ENCODE measurements around the gene DIS3L2. TPM values are rescaled to one million over a fixed set of nuclear protein-coding genes. Genes with fewer than 3 reads are reported as not detected.

DIS3L2 gene
- total RNA-seq, 1 experiment from 2014 or later = 28.5 TPM

DNA sequence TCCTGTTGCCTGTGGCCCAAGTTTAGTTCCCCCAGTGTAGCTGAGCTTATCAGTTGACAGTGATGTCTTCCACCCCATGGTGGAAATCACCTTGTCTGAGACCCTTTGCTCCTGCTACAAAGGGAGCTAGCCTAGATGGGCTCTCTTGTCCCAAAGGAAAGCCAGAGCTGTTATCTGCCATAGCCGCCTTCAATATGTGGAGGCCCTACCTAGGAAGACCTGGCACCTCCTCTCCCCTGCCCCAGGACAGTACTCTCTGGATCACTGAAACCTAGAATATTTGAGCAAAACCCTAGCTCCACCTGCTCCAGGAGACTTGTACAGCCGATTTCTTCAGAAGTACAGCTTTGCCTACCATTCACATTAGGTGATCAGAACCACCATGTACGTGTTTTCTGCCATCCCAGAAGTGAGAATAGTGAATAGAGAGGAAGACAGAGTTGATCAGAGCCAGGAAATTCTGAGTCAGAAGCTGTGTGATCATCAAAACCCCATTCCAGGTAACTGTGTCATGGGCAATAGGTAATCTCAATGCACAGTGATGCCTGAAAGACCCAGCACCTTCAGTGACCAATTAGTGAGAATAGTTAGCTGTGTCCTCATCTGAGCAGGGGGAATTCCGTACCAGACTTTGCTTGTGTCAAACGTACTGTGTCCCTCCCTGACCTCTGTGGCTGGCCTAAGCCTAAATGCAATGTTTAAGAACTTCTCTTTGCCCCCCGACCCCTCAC lies 278.6 kb downstream of the DIS3L2 start:
- DNase-seq (ENCODE audit: low spot score) (no peak), ATAC-seq (no peak)
- Mint-ChIP-seq H3K9me3 (no peaks in the 10 kb centered on the region), H3K27me3 (ENCODE audit: low read depth) (no peaks in the 10 kb centered on the region), H3K4me1 (peaks cover 14% of the 10 kb centered on the region), H3K4me3 (no peak overlapping the region), H3K36me3 (no peaks in the 10 kb centered on the region), H3K27ac (no peak overlapping the region)
- ChIA-PET CTCF (interaction anchor here (1.2 to 3.2 kb wide), 4 partner anchors 10 to 340 kb away, joined by 3 to 15 read pairs (median 6); no protein-coding TSS in a partner anchor), POLR2A (no interaction called here)
- TF ChIP-seq CBFB (CRISPR knock-in tag; IDR thresholded peaks at IDR 0.05; ENCODE audit: low read depth) (no peak), ZNF232 (CRISPR knock-in tag; IDR thresholded peaks at IDR 0.05) (no peak), CREB1 (CRISPR knock-in tag; IDR thresholded peaks at IDR 0.05) (no peak), MYBL2 (CRISPR knock-in tag; IDR thresholded peaks at IDR 0.05) (no peak), ZNF121 (CRISPR knock-in tag; IDR thresholded peaks at IDR 0.05) (no peak)

DNA sequence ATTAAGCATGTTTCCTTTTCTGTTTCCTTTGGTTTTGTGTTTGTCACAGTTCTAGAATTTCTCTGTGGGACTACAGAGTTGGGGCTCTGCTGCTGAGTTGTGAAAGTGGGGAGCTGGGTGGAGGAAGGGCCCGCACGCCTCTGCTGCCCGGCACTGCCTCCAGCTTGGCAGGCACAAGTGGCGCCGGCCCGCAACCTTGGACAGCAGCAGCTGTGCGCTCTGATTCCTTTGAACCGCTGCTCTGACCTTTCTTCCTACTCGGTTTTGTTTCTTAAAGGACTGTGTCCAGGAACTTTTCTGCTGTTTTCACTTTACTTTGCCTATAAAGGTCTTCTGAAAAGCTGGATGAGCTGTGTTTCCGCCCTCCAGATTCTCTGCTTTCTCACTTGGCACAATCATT lies 279.4 kb downstream of the DIS3L2 start:
- Mint-ChIP-seq H3K4me3 (no peak overlapping the region), H3K27ac (no peak overlapping the region), H3K36me3 (no peaks in the 10 kb centered on the region), H3K4me1 (peaks cover 10% of the 10 kb centered on the region), H3K27me3 (ENCODE audit: low read depth) (no peaks in the 10 kb centered on the region), H3K9me3 (no peaks in the 10 kb centered on the region)
- no peak for DNase-seq (ENCODE audit: low spot score)
- no peak for ATAC-seq
- TF ChIP-seq TP53 (CRISPR knock-in tag; IDR thresholded peaks at IDR 0.05) = no peak
- TF ChIP-seq TEAD4 (CRISPR knock-in tag; IDR thresholded peaks at IDR 0.05) = no peak
- TF ChIP-seq GABPB1 (CRISPR knock-in tag; IDR thresholded peaks at IDR 0.05) = no peak
- no peak for TF ChIP-seq ESRRA (CRISPR knock-in tag; IDR thresholded peaks at IDR 0.05; ENCODE audit: borderline replicate concordance)
- TF ChIP-seq NFYB (CRISPR knock-in tag; conservative IDR thresholded peaks at IDR 0.05; ENCODE audit: low read depth) = no peak
- TF ChIP-seq, protein P1, sequence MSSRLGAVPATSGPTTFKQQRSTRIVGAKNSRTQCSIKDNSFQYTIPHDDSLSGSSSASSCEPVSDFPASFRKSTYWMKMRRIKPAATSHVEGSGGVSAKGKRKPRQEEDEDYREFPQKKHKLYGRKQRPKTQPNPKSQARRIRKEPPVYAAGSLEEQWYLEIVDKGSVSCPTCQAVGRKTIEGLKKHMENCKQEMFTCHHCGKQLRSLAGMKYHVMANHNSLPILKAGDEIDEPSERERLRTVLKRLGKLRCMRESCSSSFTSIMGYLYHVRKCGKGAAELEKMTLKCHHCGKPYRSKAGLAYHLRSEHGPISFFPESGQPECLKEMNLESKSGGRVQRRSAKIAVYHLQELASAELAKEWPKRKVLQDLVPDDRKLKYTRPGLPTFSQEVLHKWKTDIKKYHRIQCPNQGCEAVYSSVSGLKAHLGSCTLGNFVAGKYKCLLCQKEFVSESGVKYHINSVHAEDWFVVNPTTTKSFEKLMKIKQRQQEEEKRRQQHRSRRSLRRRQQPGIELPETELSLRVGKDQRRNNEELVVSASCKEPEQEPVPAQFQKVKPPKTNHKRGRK (CRISPR knock-in tag; IDR thresholded peaks at IDR 0.05; ENCODE audit: borderline replicate concordance) = no peak
- TF ChIP-seq, protein P2, sequence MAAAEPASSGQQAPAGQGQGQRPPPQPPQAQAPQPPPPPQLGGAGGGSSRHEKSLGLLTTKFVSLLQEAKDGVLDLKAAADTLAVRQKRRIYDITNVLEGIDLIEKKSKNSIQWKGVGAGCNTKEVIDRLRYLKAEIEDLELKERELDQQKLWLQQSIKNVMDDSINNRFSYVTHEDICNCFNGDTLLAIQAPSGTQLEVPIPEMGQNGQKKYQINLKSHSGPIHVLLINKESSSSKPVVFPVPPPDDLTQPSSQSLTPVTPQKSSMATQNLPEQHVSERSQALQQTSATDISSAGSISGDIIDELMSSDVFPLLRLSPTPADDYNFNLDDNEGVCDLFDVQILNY (CRISPR knock-in tag; IDR thresholded peaks at IDR 0.05) = no peak
- no peak for TF ChIP-seq TEAD1 (CRISPR knock-in tag; IDR thresholded peaks at IDR 0.05)
- TF ChIP-seq, protein P3, sequence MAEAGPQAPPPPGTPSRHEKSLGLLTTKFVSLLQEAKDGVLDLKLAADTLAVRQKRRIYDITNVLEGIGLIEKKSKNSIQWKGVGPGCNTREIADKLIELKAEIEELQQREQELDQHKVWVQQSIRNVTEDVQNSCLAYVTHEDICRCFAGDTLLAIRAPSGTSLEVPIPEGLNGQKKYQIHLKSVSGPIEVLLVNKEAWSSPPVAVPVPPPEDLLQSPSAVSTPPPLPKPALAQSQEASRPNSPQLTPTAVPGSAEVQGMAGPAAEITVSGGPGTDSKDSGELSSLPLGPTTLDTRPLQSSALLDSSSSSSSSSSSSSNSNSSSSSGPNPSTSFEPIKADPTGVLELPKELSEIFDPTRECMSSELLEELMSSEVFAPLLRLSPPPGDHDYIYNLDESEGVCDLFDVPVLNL (CRISPR knock-in tag; IDR thresholded peaks at IDR 0.05; ENCODE audit: borderline replicate concordance, low read depth) = no peak
- CTCF ChIA-PET = interaction anchor here (0.7 to 3.2 kb wide), 5 partner anchors 11 to 340 kb away, joined by 3 to 15 read pairs (median 5); no protein-coding TSS in a partner anchor
- POLR2A ChIA-PET = no interaction called here

DNA sequence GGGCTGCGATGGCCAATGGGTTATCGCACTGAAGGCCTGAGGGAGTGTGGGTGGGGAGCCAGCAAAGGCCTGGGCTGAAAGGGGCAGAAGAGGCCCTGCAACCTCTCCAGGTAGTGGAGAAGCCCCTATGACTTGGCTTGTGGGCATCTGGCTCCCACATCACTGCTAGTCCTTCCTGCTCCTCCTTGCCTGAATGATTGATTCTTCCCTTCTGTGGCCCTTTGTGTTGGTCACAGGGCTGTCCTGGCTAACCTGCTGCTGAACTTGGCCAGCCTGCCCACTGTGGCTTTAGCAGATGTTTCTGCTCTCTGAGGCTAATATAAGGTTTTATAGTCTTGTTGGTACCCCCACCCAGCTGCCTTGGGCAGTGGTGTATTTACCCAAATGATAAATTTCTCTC lies 280.8 kb downstream of the DIS3L2 start:
- Mint-ChIP-seq H3K9me3 (no peaks in the 10 kb centered on the region), H3K36me3 (no peaks in the 10 kb centered on the region), H3K27ac (no peak overlapping the region), H3K4me1 (peaks cover 6% of the 10 kb centered on the region), H3K4me3 (no peak overlapping the region), H3K27me3 (ENCODE audit: low read depth) (no peaks in the 10 kb centered on the region)
- DNase-seq (ENCODE audit: low spot score) (no peak), ATAC-seq (no peak)
- TF ChIP-seq, protein P4, sequence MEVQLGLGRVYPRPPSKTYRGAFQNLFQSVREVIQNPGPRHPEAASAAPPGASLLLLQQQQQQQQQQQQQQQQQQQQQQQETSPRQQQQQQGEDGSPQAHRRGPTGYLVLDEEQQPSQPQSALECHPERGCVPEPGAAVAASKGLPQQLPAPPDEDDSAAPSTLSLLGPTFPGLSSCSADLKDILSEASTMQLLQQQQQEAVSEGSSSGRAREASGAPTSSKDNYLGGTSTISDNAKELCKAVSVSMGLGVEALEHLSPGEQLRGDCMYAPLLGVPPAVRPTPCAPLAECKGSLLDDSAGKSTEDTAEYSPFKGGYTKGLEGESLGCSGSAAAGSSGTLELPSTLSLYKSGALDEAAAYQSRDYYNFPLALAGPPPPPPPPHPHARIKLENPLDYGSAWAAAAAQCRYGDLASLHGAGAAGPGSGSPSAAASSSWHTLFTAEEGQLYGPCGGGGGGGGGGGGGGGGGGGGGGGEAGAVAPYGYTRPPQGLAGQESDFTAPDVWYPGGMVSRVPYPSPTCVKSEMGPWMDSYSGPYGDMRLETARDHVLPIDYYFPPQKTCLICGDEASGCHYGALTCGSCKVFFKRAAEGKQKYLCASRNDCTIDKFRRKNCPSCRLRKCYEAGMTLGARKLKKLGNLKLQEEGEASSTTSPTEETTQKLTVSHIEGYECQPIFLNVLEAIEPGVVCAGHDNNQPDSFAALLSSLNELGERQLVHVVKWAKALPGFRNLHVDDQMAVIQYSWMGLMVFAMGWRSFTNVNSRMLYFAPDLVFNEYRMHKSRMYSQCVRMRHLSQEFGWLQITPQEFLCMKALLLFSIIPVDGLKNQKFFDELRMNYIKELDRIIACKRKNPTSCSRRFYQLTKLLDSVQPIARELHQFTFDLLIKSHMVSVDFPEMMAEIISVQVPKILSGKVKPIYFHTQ (CRISPR knock-in tag; IDR thresholded peaks at IDR 0.05) = no peak
- TF ChIP-seq ELF4 (CRISPR knock-in tag; IDR thresholded peaks at IDR 0.05; ENCODE audit: low read depth) = no peak
- TF ChIP-seq NFATC4 (CRISPR knock-in tag; IDR thresholded peaks at IDR 0.05) = no peak
- no peak for TF ChIP-seq CBFB (CRISPR knock-in tag; IDR thresholded peaks at IDR 0.05; ENCODE audit: low read depth)
- TF ChIP-seq ZNF671 (CRISPR knock-in tag; IDR thresholded peaks at IDR 0.05) = no peak
- TF ChIP-seq SP1 (CRISPR knock-in tag; conservative IDR thresholded peaks at IDR 0.05) = no peak
- no peak for TF ChIP-seq JUN (CRISPR knock-in tag; IDR thresholded peaks at IDR 0.05)
- no peak for TF ChIP-seq JAZF1 (CRISPR knock-in tag; IDR thresholded peaks at IDR 0.05)
- no peak for TF ChIP-seq PRRX2 (CRISPR knock-in tag; IDR thresholded peaks at IDR 0.05)
- TF ChIP-seq ZNF232 (CRISPR knock-in tag; IDR thresholded peaks at IDR 0.05) = no peak
- no peak for TF ChIP-seq ZNF396 (CRISPR knock-in tag; IDR thresholded peaks at IDR 0.05; ENCODE audit: borderline replicate concordance)
- TF ChIP-seq NR2C2 (CRISPR knock-in tag; IDR thresholded peaks at IDR 0.05) = no peak
- ChIA-PET CTCF (interaction anchor here (3.2 kb wide), 1 partner anchor 13 kb away, joined by 15 read pairs; no protein-coding TSS in a partner anchor), POLR2A (no interaction called here)

Measured in WTC11 (cell line).